GM18505 (cell line): Measurements from ENCODE around the gene PAMR1.

Source experiments
- ATAC-seq: cut with Tn5 transposase; IDR thresholded peaks from one replicate; pipeline ENCODE4 v1.9.1; 2021; ENCODE audit not compliant: unreplicated experiment
- POLR2A ChIP-seq: IDR thresholded peaks from 4 replicates; pipeline ENCODE4 v1.6.1; 2011; ENCODE audit warnings: borderline replicate concordance; ENCODE audit not compliant: insufficient read depth, insufficient read length; ENCODE audit errors: extremely low read depth

Gene PAMR1, protein sequence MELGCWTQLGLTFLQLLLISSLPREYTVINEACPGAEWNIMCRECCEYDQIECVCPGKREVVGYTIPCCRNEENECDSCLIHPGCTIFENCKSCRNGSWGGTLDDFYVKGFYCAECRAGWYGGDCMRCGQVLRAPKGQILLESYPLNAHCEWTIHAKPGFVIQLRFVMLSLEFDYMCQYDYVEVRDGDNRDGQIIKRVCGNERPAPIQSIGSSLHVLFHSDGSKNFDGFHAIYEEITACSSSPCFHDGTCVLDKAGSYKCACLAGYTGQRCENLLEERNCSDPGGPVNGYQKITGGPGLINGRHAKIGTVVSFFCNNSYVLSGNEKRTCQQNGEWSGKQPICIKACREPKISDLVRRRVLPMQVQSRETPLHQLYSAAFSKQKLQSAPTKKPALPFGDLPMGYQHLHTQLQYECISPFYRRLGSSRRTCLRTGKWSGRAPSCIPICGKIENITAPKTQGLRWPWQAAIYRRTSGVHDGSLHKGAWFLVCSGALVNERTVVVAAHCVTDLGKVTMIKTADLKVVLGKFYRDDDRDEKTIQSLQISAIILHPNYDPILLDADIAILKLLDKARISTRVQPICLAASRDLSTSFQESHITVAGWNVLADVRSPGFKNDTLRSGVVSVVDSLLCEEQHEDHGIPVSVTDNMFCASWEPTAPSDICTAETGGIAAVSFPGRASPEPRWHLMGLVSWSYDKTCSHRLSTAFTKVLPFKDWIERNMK

DNA sequence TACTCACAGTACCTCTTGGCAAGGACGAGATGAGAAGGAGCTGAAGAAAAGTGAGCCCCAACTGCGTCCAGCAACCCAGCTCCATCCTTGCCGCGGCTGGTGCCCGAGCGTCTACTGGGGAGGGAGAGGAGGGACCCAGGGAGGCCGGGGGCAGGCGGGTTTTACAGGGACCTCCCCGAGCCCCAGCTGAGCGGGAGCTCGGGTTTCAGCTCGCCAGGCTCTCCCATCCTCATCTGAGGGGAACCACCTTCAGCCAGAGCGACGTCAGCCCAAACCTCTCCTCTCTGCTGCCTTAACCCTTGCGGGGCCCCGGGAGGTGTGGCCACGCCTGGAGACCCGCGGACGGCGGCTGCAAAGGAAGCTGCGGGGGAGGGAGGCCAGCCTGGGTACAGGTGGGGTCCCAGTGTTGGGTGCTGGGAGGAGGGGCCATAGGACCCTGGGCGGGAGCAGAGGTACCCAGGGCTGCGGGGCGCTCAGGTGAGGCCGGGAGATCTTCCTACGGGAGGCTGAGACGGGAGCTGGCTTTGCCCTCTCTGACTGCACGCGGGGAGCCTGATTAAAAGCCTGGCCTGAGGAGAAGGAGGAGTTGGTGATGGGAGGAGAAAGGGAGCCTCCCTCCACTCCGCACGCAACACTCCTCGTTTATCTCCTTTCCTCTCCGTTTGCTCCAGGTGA lies at the start of gene PAMR1:
Gene PAMR1 (minus strand): TSS at position 116 of the 675 bp plus-strand sequence. CDS start 31 bp downstream, at position 85.
- no peak for ATAC-seq
- TF ChIP-seq POLR2A: no peak

DNA sequence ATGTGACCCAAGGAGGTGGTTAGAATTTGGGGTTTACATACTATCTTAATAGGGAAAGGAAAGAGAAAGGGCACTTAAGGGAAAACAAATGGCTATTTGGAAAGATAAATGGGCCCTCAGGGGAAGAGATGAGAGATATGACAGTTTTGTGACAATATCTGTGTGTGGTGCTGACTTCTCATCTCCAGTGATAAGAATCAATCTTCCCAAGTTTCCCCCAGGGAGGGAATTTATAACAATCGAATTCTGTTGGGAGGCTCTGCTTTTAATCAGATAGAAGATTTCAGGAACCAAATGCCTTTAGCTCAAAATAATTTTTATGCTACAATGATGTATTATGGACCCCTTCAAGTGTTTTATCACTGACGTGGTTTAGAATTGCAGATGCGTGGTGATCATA lies 46.3 kb upstream of the PAMR1 start:
- ATAC-seq: no peak
- no peak for TF ChIP-seq POLR2A

DNA sequence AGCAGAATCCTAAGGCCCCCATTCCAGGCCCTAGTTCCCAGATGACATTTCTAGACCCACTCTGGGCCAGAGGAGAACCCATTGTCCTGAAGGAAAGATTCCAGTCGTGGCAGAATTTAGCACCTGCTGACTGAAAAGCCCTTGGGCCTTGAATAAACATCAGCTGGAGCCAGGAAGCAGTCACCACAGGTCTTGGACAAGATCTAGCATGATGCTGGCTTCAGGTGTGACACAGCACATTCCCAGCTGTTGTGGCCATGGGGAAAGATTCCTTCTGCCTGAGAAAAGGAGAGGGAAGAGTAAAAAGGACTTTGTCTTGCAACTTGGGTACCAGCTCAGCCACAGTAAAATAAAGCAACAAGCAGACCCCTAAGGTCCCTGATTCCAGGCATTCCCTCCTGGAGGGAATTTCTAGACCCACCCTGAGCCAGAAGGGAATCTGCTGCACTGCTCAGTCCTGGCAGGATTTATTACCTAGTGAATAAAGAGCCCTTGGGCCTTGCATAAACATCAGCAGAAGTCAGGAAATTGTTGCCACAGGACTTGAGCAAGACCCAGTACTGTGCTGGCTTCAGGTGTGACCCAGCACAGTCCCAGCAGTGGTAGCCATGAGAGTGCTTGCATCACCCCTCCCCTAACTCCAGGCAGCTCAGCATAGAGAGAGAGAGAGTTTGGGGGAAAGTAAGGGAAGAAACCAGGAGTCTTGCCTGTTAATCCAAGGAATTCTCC lies 42.5 kb upstream of the PAMR1 start:
- ATAC-seq: no peak
- no peak for TF ChIP-seq POLR2A

DNA sequence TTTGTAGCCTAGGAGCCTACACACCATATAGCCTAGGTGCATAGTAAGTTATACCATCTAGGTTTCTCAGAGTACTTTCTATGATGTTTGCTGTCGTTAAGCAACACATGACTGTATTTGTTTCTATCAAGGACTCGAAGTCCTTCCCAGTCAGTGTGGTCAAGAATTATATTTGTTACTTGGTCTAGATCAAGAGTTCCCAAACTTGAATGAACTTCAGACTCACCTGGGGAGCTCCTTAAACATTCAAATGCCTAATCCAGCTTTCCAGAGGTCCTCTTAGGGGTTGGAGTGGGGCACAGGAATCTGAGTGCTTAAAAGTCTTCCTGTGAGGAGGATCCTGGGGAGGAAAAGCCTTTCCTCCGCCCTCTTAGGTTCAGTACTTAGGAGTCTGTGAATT lies 41.5 kb upstream of the PAMR1 start:
- ATAC-seq: no peak
- no peak for TF ChIP-seq POLR2A

DNA sequence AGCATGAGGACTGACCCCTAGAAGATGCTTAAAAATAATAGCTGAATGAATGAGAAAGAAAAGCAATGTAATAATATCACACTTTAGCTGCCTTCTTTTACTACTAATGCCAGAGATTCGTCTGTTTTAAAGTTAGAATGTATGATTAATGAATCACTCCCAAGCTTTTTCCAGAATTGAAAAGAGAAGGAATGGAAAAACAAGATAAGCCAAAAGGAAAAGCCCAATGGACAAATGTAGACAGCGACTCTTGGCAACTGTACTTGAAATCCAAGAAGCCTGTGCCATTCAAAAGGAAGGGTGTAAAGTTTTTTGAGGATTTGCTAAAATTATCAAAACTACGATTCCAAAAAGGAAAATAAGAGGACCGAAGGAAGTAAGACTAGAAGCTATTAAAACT lies 40.8 kb upstream of the PAMR1 start:
- TF ChIP-seq POLR2A: no peak
- no peak for ATAC-seq

DNA sequence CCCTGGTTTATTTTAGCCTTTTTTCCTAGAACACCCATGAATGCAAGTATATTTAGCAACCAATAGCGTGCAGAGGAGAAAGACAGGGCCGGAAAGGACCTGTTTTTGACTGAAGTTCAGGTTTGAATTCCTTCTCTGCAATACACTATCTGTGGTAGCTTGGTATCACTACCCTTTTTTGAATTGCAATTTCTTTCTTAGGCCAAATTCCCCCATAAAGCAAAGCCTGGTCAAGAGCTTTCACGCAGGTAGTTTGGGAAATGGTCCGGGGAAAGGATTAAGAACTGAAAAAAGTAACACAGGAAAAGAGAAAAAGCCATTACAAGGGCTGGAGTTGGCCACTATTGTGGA lies 38.8 kb upstream of the PAMR1 start:
- no peak for TF ChIP-seq POLR2A
- ATAC-seq: no peak

DNA sequence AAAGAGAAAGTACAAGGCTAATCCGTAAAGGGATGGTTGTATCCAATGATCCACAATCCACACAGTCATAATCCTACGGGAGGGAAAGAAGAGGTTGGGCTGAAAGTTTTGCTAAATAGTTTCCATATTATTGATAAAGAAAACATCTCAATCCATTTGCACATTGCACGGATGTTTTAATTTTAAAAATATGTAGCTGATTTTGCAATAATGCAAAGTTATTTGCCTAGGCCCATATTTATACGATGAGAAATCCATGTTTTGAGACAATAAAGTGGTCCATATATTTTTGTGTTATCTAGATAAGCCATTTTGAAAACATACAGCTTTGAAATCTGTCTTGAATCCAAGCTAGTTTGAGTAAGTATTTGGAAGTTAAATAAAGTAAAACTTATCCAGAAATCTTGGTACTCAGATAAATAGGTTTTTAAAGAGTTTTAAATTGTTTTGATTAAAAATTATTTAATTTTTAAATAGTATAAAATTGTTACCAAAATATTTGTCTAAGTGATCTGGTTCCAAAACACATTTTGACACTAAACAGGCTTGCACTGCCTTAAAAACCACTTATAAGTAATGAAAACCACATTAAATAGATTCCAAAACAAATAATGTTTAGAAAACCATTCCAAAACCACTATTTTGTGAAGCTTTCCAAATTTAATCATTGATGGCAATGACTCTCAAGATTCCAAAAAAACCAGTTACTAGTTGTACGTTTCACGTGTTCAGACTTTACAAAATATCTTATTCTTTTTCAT lies 38.2 kb upstream of the PAMR1 start:
- no peak for TF ChIP-seq POLR2A
- ATAC-seq: no peak

DNA sequence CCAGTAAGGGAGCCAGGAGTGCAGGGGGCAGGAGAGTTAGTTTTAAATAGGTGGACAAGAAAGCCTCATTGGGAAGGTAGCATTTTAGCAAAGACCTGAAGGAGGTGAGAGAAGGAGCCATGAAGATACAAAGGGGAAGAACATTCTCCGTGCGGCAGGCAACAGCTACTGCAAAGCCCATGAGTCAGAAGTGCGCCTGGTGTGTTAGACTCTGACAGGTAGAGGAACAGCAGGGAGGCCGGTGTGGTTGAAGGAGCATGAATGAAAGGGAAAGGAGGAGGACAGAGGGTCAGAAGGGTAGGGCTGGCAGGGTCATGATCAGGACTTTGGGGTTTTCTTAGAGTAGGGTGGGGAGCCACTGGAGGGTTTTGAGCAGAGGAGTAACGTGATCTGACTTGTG lies 34.5 kb upstream of the PAMR1 start:
- no peak for TF ChIP-seq POLR2A
- no peak for ATAC-seq

DNA sequence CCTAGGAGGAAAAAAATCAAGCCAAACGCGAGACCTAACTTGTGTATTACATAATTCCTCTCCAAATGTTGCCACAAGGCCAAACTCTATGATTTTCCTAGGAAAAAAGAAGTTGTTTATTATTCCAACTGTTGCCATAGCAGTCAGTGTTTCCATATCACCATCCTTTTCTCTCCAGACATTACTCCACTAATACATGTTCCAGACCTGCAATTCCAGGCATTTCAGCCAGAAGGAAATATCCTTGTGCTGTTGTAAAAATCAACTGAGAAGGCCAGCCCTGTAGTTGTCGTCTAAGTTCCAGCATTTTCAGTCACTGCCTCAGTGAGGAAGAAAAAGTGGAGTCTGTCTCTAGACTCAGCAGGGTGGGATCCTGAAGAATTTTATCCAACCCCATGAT lies 33.1 kb upstream of the PAMR1 start:
- ATAC-seq: no peak

DNA sequence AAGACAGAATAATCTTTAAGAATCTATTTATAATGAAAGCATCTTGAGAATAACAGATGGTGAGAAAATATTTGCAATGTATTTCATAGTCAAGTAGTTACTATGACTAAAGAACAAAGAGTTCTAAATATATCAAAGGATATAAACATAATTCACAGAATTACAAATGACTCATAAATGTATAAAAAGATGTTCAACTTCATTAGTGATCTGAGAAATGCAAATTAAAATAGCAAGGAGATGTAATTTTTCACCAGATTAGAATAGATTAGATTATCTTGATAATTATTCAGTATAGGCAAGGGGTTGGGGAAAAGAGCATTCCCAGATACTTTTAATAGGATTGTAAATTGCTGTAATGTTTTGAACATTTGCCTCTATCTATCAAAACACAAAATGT lies 30.1 kb upstream of the PAMR1 start:
- no peak for TF ChIP-seq POLR2A
- ATAC-seq: no peak

More for the DNA sequence above, 33.1 kb upstream of the PAMR1 start:
- no peak for TF ChIP-seq POLR2A

DNA sequence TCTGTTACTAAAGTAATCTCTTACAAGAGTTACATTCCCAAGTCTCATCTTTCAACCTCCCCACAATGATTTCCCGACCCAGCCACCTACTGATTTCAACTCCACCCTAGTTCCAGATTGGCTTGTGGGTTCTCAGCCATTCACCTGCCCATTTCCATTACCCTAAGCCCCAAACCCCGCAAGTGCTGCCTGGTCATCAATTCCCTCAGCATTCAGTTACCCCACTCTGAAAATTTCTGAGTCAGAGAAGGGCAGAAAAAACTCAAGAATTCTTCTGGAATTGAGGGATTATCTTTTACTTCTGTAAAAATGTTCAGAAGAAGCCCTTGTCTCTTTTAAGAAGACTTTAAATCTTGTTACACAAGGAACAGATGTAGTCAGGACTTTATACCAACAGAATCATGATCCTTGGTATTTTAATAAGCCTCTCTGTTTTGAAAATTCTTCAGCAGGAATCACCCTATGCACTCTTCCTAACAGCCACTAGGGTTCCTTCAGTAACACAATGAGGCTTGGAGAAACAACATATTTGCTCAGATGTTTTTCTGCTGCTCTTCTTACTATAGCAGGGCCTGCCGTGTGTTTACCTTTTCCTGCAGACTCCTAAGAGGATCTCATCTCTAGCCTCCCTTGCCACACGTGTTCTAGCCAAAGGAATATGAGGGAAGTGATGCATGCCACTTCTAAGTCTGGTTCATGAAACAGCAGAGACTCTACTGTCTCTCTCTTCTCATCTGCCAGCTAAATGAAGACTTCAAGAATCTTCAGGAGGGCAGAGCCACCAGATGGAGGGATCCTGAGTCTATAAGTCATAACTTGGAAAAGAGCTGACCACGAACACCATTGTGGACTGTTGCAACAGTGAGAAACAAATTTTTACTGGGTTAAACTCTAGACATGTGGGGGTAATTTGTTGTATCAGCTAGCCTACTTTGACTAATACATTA lies 29.3 kb upstream of the PAMR1 start:
- ATAC-seq: no peak
- TF ChIP-seq POLR2A: no peak
